Fibroblast of upper back skin (primary cell): Measurements from ENCODE around the gene DENND5A.
"Not testable (repeated sequence)": the region's sequence is repeated elsewhere in the genome, so short reads cannot be mapped to it uniquely, and the experiment has no call there.

Experiments
- DNase-seq: peaks from one replicate; pipeline ENCODE4 v3.0.0-alpha.2; 2013

Gene DENND5A

DNA sequence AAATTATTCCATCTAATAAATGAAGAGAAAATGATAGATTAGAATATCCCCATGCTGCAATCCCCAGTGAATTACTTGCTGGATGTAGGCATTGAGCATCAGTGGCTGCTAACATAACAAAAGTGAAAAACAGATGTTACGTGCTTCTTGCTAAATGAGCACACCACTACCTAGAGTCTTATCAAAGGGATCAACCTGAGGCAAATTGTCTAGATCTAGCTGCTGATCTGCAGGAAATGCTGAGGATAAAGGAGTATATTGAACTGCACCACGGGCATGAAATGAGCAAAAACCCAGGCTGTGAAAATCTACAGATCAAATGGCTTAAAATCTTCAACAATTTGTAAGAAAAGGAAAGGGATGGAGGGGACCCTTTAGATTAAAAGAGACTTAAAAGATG is 128.4 kb downstream of the DENND5A start:
- no peak for DNase-seq

DNA sequence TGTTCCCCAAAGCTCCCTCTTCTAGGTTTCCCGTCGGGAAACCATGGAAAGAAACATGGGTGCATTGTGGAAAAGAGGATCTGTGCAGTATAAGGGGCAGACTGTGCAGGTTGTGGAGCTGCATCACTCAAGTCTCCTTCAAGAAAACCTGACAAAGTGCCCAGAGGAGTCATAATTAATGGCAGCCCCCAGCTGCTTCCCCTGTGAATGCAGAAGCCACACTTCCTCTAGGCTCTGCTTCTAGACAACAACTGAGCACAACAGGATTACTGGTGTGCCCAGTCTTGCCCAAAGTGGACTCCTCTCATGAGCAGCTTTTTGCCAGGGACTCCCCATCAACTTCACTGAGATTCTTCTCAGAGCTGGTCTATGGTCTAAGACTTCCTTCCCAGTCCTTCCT is 131.2 kb downstream of the DENND5A start:
- no peak for DNase-seq

DNA sequence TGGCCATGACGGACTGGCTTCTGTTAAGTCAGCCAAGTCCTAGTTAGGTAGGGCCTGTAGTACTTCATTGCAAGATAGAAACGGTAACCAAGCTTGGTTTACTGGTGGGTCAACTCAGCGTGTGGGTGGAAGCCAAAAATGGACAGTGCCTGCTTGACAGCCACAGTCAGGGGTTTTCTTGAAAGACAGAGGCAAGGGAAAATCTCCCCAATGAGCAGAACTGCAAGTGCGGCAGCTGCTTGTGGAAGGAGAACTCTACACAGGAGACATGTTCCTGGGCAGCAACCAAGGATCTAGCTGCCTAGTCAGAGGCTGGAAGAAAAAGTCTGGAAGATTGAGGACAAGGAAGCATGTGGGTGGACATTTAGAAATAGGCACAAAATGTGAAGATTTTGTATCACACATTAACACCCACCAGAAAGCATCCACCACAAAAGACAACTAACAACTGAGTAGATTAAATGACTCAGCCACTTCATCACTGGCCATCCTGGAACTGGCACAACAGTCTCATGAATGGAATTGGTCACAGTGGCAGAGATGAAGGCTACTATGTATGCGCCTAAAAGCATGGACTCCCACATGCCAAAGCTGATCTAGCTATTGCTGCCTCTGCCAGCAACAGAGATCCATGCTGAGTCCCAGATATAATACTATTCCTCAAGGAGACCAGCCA is 132.8 kb downstream of the DENND5A start:
- no peak for DNase-seq

DNA sequence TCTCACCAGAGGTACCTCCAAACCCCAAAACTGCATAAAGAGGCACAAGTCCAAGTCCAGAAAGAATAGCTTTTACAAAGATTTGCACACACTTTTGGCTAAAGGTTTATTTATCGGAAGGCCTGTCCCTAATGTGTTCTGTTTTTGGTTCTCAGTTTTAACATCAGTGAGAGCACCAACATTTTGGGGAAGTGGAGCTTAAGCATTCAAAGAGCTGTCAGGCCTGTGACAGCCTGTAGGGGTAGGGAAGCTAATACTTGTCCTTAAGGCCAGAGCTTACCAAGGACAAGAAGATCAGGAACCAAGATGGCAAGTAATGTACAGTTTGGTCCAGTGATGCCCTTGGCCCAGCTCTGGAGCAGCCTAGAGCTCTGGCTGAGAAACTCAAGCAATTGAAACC is 134.9 kb downstream of the DENND5A start:
- no peak for DNase-seq

DNA sequence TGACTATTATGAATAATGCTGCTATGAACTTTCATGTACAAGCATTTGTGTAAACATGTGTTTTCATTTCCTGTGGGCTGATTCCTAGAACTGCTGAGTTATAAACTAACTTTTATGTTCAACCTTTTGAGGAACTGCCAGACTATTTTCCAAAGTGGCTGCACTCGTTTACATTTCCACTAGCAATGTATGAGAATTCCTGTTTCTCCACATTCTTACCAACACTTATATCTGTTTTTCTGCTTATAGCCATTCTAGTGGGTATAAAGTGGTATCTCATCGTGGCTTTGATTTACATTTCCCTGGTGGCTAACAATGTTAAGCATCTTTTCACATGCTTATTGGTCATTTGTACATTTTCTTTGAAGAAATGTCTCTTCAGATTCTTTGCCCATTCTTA is 138.5 kb downstream of the DENND5A start:
- DNase-seq: no peak

DNA sequence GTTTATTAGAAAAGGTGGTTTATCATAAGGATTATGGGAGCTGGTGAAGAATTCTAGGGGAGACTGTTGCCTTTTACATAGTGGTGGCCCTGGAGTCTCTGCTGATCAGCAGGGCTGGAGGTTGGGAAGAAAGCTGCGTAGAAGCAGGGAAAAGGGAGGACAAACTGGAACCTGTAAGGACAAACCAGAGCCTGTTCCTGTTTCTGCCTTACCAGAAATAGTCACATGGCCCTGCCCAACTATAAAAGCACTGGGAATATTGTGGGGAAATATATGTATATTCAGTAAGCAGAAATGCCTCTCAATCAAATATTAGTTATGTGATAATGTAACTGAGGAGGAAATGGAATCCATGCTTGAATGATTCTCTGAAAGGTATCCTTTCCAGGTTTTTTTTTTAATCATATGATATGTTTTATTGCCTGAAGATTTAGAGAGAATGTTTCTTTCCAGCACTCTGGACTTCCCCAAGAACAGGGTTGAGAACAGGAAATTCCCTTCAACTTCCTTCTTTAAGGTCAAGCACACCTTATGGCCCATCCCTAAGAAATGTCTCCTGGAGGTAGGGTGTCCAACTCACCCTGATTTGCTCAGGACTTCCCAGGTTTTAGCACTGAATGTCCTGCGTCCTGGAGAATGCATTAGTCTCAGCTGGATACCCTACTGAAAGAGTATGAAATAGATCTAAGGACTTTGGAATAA is 139.8 kb downstream of the DENND5A start:
- DNase-seq: no peak

DNA sequence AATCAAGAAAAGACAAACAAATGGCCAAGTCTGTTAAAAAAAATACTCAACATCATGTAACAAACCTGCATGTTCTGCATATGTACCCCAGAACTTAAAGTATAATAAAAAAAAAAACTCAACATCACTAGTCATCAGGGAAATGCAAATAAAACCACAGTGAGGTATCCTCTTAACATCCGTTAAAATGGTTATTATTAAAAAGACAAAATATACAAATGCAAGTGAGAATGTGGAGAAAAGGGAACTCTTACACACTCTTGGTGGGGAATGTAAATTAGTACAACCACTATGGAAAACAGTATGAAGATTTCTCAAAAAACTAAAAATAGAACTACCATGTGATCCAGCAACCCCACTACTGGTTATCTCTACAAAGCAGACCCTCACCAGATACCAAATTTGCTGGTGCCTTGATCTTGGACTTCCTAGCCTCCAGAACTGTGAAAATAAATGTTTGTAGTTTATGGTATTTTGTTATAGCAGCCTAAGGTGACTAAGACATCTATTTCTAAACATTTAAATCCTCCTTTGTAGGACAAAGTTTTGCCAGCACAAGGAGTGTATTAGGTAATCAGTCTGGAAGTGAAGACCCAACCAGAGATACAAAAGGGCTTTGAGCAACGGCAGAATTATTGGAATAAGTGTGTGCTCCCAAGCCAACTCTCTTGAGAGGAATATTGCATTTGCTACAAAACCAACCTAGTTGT is 141.4 kb downstream of the DENND5A start:
- no peak for DNase-seq

DNA sequence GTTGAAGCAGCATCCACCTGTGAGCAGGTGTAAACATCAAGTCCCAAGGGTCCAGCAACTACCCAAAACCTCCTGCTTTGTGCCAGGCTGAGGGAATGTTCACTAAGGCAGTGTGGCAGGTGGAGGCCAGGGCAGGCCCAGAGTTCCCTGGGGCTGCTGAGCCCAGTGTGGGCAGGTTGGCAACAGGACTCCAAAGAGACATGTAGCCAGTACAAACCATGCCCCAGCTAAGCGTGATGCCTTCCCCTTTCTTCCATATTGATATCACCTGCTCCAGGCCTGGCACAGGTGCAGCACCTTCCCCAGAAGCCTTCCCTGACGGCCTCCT is 143.7 kb downstream of the DENND5A start:
- DNase-seq: no peak

DNA sequence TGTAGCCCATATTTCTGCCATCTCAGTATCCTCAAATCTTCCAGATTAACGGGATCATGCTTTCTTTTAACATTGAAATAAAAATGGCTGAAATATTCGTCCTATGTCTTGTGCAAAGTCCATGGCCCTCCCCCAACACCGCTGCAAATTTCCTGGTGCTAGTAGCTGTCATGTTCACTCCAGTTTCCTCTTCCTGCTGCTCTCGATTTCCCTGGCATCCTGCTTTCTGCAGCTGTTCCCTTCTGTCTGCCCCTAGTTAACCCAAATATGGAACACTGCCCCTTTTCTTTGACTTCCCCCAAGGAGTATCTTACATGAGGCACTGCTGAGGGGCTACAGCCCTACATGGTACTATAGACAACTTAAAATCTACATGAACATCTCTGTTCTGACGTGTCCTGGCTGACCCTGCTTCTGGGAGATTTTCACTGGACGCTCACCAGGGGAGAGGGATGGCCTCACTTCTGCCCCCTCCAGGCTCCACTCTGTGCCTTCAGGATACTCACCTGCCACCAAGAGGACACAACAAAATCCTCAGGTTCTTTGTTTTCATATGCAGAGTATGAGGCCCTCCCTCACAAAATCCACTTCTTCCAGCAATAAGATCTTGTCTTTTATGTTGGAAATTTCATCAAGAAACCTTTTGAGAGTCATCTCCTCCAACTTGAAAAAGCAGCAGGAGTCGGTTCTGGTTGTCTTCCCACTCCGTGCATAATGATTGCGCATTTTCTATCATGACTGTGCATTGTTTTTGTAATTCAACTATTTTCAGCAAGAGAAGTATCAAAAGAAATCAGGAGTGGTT is 144.3 kb downstream of the DENND5A start:
- DNase-seq: no peak

DNA sequence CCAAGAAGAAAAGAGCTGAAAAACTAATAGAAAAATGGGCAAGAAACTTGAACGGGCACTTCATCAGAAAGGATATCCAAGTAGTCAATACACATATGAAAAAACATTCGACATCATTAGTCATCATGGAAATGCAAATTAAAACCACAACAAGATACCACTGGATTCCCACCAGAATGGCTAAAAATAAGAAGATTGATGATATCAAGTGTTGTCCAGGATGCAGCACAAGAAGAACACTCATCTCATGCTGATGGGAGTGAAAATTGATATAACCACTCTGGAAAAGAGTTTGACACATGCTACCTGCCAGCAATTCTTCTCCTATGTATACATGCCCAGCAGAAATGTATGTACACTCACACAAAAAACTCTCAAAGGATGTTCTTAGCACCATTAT is 146.9 kb downstream of the DENND5A start:
- peak; percentile 13 for DNase-seq

DNA sequence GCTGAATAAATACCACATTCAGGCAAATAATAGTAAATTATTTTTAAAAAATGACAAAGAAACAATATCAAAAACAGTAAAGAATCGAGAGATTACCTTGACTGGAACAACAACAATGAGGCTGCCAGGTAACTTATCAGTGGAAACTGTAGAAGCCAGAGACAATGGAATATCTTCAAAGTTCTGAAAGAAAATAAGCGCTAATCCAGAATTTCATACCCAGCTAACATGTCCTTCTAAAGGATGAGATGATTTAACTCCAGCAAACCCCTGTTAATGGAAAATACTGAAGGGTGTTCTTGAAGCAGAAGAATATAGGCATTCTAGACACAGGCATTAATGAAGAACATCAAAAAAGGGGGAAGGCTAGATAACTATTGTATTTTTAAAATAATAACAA is 153.1 kb downstream of the DENND5A start:
- no peak for DNase-seq

DNA sequence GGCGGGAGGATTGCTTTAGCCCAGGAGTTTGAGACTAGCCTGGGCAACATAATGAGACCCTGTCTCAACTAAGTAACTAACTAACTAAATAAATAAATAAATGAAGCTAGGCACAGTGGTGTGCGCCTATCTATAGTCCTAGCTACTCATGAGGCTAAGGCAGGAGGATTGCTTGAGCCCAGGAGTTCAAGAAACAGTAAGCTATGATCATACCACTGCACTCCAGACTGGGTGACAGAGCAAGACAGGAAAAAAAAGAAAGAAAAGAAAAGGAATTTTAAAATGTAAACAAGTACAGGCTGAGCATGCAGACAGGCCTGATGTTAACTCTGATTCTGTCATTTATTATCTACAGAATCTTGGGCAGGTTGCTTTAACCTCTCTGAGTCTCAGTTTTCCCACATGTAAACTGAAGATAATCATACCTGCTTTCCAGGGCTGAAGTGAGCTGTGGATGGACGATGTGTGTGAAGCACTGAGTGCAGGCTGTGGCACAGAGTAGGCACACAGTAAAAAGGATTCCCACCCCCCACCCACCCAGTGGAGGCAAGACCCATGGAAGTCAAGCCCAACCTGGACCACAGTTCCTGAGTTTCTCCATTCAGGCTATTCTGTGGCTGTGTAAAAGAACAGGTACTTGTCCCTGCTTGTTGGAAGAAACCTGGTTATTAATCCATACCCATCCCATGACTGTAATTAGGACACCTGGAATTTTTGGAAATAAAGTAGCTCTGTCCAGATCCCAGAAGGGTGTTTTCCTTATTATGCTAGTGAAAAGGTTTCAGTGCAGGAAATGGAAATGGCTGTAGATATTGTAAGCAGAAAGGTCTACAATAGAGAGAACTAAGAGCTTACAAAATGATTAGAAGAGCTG is 155.1 kb downstream of the DENND5A start:
- no peak for DNase-seq

DNA sequence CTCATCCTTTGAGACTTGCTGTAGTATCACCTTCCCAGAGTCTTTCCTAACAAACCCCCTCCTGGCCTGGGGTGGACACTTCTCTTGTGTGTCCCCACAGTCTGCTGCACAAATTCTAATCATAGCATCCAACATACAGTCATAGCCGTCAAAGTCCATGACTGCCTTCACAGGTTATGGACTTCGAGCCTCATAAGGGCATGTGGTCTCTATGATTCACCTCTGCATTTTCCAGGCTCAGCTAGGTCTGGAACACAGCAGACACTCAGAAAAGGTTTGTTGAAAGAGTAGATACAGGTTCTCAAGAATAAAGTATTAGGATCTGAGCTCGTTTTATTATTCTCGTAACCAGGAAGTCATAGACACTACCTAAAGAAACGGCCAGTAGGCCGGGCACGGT is 160.6 kb downstream of the DENND5A start:
- no peak for DNase-seq

DNA sequence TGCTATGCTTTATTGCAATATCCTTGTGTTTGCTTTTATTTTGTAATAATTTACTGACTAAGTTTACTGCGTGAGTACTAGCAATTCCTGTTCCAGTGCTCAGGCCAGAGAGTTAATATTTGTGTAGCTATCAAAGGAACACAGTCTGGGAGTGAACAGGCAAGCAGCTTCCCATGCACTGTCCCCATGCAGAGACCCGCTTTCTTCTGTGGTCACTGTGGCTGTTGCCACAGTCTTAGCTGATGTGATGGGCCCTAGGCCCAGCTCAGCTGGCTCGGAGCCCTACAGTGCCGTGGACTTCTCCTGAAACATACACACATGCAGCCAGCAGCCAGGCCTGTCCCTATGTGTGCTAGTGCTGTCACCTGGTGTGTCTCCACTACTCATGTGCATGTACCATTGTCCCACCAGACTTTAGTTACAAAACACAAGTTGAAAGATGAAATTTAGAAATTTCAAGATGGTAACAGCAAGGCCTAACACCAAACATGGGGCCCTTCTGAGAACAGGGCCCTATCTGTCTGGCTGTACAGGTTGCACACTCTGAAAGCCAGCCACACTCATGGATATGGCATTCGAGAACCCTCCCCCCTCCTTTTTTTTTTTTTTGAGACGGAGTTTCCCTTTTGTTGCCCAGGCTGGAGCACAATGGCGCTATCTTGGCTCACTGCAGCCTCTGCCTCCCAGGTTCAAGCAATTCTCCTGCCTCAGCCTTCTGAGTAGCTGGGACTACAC is 161.4 kb downstream of the DENND5A start:
- DNase-seq: no peak

DNA sequence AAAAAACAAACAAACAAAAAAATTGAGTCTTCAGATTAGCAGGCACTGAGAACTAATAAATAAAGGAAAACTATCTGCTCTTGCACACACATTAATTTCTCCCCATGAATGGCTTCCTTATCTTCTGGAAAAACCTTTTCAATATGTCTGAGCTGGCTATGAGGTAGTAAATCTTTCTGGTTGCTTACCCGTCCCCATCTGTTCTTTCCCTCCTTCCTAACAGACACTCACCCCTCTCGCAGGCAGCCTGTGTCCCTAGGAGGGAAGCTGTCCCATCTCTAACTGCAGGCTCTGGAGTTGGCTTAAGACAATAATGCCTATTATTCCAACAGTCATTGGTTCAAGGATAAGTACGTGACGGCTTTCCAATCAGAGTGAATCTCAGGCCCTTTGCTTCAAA is 165.5 kb downstream of the DENND5A start:
- no peak for DNase-seq

DNA sequence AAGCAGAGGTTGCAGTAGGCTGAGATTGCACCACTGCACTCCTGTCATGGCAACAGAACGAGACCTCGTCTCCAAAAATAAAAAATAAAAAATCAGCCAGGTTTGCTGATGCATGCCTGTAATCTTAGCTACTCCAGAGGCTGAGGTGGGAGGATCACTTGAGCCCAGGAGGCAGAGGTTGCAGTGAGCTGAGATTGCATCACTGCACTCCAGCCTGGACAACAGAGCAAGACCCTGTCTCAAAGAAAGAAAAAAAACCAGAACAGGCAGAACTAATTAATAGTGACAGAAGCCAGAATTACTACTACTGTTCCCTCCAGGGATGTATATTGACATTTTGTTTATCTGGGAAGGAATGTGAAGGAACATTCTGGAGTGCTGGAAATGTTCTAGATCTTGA is 166.7 kb downstream of the DENND5A start:
- not testable (repeated sequence) for DNase-seq

DNA sequence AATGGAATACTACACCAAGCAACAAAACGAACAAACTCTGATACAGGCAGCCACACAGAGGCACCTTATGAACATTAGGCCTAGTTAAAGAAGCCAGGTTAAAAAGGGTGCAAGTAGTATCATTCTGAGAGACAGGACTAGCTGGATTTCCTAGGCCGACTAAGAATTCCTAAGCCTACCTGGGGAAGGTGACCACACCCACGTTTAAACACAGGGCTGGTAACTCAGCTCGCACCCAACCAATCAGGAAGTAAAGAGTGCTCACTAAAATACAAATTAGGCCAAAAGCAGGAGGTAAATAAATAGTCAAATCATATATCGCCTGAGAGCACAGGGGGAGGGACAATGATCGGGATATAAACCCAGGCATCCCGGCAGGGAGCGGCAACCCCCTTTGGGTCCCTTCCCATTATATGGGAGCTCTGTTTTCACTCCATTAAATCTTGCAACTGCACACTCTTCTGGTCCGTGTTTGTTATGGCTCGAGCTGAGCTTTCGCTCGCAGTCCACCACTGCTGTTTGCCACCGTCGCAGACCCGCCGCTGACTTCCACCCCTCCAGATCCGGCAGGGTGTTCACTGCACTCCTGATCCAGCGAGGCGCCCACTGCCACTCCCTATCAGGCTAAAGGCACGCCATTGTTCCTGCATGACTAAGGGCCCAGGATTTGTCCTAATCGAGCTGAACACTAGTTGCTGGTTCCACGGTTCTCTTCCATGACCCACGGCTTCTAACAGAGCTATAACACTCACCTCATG is 167.8 kb downstream of the DENND5A start:
- DNase-seq: not testable (repeated sequence)

DNA sequence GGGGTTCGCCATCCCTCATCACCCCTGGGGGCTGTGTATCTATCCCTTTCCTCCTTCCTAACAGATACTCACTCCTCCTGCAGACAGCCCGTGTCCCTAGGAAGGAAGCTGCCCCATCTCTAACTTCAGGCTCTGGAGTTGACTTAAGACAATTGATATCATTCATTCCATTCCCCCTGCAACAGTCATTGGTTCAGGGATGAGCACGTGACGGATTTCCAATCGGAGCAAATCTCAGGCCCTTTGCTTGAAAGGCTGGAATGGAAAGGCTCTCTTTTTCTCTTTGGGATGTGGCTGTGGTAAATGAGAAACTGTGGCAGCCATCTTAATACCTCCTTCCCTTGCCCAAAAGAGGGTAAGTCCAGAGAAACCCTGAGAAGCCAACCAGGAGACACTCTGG is 168.7 kb downstream of the DENND5A start:
- no peak for DNase-seq

DNA sequence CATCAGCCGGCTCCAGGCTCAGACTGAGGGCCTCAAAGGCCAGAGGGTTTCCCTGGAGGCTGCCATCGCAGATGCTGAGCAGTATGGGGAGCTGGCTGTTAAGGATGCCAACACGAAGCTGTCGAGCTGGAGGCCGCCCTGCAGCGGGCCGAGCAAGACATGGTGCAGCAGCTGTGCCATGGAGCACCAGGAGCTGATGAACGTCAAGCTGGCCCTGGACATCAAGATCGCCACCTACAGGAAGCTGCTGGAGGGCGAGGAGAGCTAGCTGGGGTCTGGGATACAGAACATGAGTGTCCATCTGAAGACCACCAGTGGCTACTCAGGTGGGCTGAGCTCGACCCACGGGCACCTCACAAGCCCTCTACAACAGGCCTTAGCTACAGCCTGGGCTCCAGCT is 169.7 kb downstream of the DENND5A start:
- no peak for DNase-seq

DNA sequence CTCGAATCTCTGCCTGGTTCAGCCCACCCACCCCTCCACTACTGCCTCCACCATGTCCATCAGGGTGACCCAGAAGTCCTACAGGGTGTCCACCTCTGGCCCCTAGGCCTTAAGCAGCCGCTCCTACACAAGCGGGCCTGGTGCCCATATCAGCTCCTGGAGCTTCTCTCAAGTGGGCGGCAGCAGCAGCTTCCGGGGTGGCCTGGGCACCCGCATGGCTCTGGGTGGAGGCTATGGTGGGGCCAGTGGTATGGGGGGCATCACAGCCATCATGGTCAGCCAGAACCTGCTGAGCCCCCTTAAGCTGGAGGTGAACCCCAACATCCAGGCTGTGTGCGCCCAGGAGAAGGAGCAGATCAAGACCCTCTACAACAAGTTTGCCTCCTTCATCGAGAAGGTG is 170.7 kb downstream of the DENND5A start:
- no peak for DNase-seq
